K562 (cell line): ENCODE data around the gene SKOR1. TPM values are rescaled to one million over a fixed set of nuclear protein-coding genes. Genes with fewer than 3 reads are reported as not detected.

ENCODE experiments used
- ATF7 ChIP-seq: fragments of 450-650 bp; IDR thresholded peaks from 2 replicates; pipeline ENCODE4 v1.7.1; 2014; ENCODE audit warnings: mild to moderate bottlenecking, moderate library complexity
- HDAC2 ChIP-seq: fragments of 450-650 bp; IDR thresholded peaks from 2 replicates; pipeline ENCODE4 v1.6.1; 2016; ENCODE audit warnings: mild to moderate bottlenecking
- MEF2D ChIP-seq: conservative IDR thresholded peaks from 2 replicates; pipeline ENCODE4 v1.6.1; 2016; ENCODE audit warnings: low read depth, missing genetic modification characterization, missing compliant biosample characterization
- MYNN ChIP-seq, 2 experiments: sonication (generic); formaldehyde crosslinking in 1 of 2; IDR thresholded peaks; 2 replicates each; pipeline versions ENCODE4 v1.5.0 to v1.6.1; 2016 to 2020; ENCODE audit warnings: antibody characterized with exemption in 1 of 2, missing genetic modification reagents in 1 of 2
- TAF15 ChIP-seq: fragments of 200-400 bp; formaldehyde crosslinking; IDR thresholded peaks from 2 replicates; pipeline ENCODE4 v1.6.1; 2017; ENCODE audit warnings: mild to moderate bottlenecking, low read depth, low read length, moderate library complexity
- TCFL5 ChIP-seq: fragments of 250-450 bp; sonication (Bioruptor Pico); conservative IDR thresholded peaks from 2 replicates; pipeline ENCODE4 v1.6.1; 2021; ENCODE audit warnings: mild to moderate bottlenecking, moderate library complexity, matching md5 sums
- ZBTB11 ChIP-seq, 3 experiments: fragments of 200-800 bp in 1 of 3; fragments of 250-450 bp in 1 of 3; fragments of 450-650 bp in 1 of 3; sonication (Bioruptor Pico) in 1 of 3; sonication (Bioruptor generic) in 1 of 3; formaldehyde crosslinking in 1 of 3; IDR thresholded peaks; 2 replicates each; pipeline versions ENCODE4 v1.6.1 to v1.8.0; 2016 to 2022; ENCODE audit warnings: mild to moderate bottlenecking in 2 of 3, missing genetic modification characterization in 2 of 3, missing compliant biosample characterization in 1 of 3, moderate library complexity in 1 of 3
- ZNF165 ChIP-seq: fragments of 250-450 bp; sonication (Bioruptor Pico); IDR thresholded peaks from 2 replicates; pipeline ENCODE4 v1.4.0; 2020; ENCODE audit warnings: borderline replicate concordance
- ZNF407 ChIP-seq: fragments of 450-650 bp; IDR thresholded peaks from 2 replicates; pipeline ENCODE4 v1.6.1; 2016; ENCODE audit warnings: low read depth
- polyA plus RNA-seq, 8 experiments: library from polyadenylated mRNA; depleted of rRNA in 4 of 8; stranded (reverse) in 5 of 8; unstranded in 3 of 8; fragments of >200 nt; fragmentation: Nextera tagmentation in 2 of 8; fragmentation: Illumina TruSeq in 1 of 8; extraction: Ambion mirVana in 2 of 8; extraction: Trizol in 1 of 8; gene quantifications; 2 replicates each; pipeline versions ENCODE4 v1.2.1 to v1.2.3, GENCODE V29; 2011 to 2014; ENCODE audit warnings: inconsistent platforms in 1 of 8, missing spikeins in 1 of 8
- total RNA-seq, 7 experiments: library from RNA; depleted of rRNA in 6 of 7; stranded (reverse); fragments of >200 nt in 6 of 7; fragmentation: Illumina TruSeq in 2 of 7; extraction: Trizol in 2 of 7; gene quantifications; 2 replicates each; pipeline versions ENCODE4 v1.2.1 to v1.2.3, GENCODE V29; 2011 to 2021; ENCODE audit warnings: low replicate concordance in 1 of 7
- TF ChIP-seq, protein P1 (sequence below): sonication (generic); formaldehyde crosslinking; IDR thresholded peaks from 2 replicates; pipeline ENCODE4 v1.8.0; 2022; ENCODE audit warnings: mild to moderate bottlenecking, missing genetic modification reagents

Gene SKOR1
- total and polyA plus RNA-seq, 9 of the 15 experiments (the other 6 are each of a cell fraction or from before 2014, with no cell fraction given), result 0.04 to 0.41 (median 0.09) TPM; not detected in 3

GRCh38 chr15:67882487-67883233 is 57.4 kb downstream of the SKOR1 start (continued):
- TF ChIP-seq ZNF407, result no peak
- peak in 1 of 3 experiments; percentile 54; a peak in 1 of 6 replicates for TF ChIP-seq ZBTB11 (CRISPR knock-in tag; IDR thresholded peaks at IDR 0.05)
- TF ChIP-seq, protein P1, sequence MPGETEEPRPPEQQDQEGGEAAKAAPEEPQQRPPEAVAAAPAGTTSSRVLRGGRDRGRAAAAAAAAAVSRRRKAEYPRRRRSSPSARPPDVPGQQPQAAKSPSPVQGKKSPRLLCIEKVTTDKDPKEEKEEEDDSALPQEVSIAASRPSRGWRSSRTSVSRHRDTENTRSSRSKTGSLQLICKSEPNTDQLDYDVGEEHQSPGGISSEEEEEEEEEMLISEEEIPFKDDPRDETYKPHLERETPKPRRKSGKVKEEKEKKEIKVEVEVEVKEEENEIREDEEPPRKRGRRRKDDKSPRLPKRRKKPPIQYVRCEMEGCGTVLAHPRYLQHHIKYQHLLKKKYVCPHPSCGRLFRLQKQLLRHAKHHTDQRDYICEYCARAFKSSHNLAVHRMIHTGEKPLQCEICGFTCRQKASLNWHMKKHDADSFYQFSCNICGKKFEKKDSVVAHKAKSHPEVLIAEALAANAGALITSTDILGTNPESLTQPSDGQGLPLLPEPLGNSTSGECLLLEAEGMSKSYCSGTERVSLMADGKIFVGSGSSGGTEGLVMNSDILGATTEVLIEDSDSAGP (CRISPR knock-in tag), result no peak
- TF ChIP-seq HDAC2, result peak; percentile 69; the same call in 1 of the 2 replicates
- no peak for TF ChIP-seq TCFL5
- no peak for TF ChIP-seq TAF15
- no peak; the same call in 1 of the 2 replicates for TF ChIP-seq ATF7
- TF ChIP-seq MYNN (IDR thresholded peaks at IDR 0.05), result 0 out of 2 replicates have a peak, but pooled peaks have one; percentile 36
- TF ChIP-seq MYNN (CRISPR knock-in tag; IDR thresholded peaks at IDR 0.05), result no peak
- TF ChIP-seq MEF2D (tag), result no peak; the same call in 1 of the 2 replicates
- TF ChIP-seq ZNF165 (CRISPR knock-in tag), result no peak
